Measurements from ENCODE around the gene BABAM2. TPM values are rescaled to one million over a fixed set of nuclear protein-coding genes. Genes with fewer than 3 reads are reported as not detected.
A peak's percentile ranks its signal among the peaks of the same experiment; 100 is the strongest.

BABAM2 gene
- total and polyA plus RNA-seq, 9 of the 15 experiments (the other 6 are each of a cell fraction or from before 2014, with no cell fraction given) = 10.9 to 37.4 (median 25.6) TPM

GRCh38 chr2:28377195-28377816, 486.8 kb downstream of the BABAM2 start:
- 20% methylated on average over 6 of the region's 19 CpGs for WGBS (ENCODE audit: insufficient coverage, low coverage, missing lambda C conversion rate)
- FAIRE-seq (no peak), DNase-seq (ENCODE audit: extremely low read depth in 1 of 4, low spot score in 3 of 4) (peak in 2 of 4 experiments; percentile 43 to 47), ATAC-seq (peak; percentile 40; the same call in 2 of the 3 replicates)
- Histone ChIP-seq H3K27ac (ENCODE audit: extremely low read depth, low read depth, low read length) (no peak overlapping the region), H3K27me3 (ENCODE audit: control insufficient read depth in 2 of 2, insufficient read depth in 2 of 2, low read length in 2 of 2) (no peaks in the 10 kb centered on the region; a peak in 1 of 5 replicates), H2AFZ (ENCODE audit: low read depth, low read length) (no peak overlapping the region), H3K36me3 (ENCODE audit: control insufficient read depth, insufficient read depth, low read length) (no peaks in the 10 kb centered on the region), H3K9me3 (replicated peaks; ENCODE audit: control insufficient read depth, insufficient read depth, low read depth, low read length) (no peaks in the 10 kb centered on the region), H3K79me2 (ENCODE audit: control insufficient read depth, insufficient read depth, low read length) (no peaks in the 10 kb centered on the region), H3K9me1 (ENCODE audit: control insufficient read depth, insufficient read depth, low read length) (no peaks in the 10 kb centered on the region), H3K4me1 (replicated peaks in 1 of 2; ENCODE audit: control insufficient read depth in 2 of 2, insufficient read depth in 2 of 2, low read length in 2 of 2) (peaks cover 2 to 11% of the 10 kb centered on the region in 2 experiments; a peak in 4 of 5 replicates), H3K9ac (ENCODE audit: insufficient read depth in 1 of 2, low read depth in 2 of 2, low read length in 2 of 2) (no peak overlapping the region), H3K4me3 (no peak overlapping the region), H4K20me1 (replicated peaks; ENCODE audit: control insufficient read depth, insufficient read depth, low read length) (no peaks in the 10 kb centered on the region), H3K4me2 (ENCODE audit: insufficient read depth, low read length) (no peak overlapping the region)
- in situ Hi-C loops (cut with MboI) (no loop called here), intact Hi-C loops (cut with micrococcal nuclease) (no loop called here)
- CTCF ChIA-PET (ENCODE audit: low intra/inter-chr PET ratio) = no interaction called here
- POLR2A ChIA-PET = interaction anchor here (0.8 kb wide), 1 partner anchor 43 kb away, joined by 3 read pairs; no protein-coding TSS in a partner anchor
- TF ChIP-seq SP2 (IDR thresholded peaks at IDR 0.05; ENCODE audit: extremely low read depth, low read depth, low read length, poor library complexity, severe bottlenecking) (no peak), SNIP1 (IDR thresholded peaks at IDR 0.05; ENCODE audit: low read depth) (no peak), ZNF551 (CRISPR knock-in tag; IDR thresholded peaks at IDR 0.05) (no peak), MCM3 (IDR thresholded peaks at IDR 0.05) (no peak), COPS2 (conservative IDR thresholded peaks at IDR 0.05) (no peak), CHD1 (IDR thresholded peaks at IDR 0.05; ENCODE audit: low read length) (no peak), SRF (CRISPR knock-in tag; IDR thresholded peaks at IDR 0.05) (no peak), MTF1 (CRISPR knock-in tag; IDR thresholded peaks at IDR 0.05; ENCODE audit: borderline replicate concordance) (no peak), RCOR1 (IDR thresholded peaks at IDR 0.05; ENCODE audit: borderline replicate concordance in 1 of 2, low read depth in 2 of 2, low read length in 2 of 2) (no peak), SMAD4 (CRISPR knock-in tag; conservative IDR thresholded peaks at IDR 0.05) (no peak), CBX8 (IDR thresholded peaks at IDR 0.05; ENCODE audit: borderline replicate concordance, extremely low read depth, low read depth, low read length, poor library complexity, severe bottlenecking) (no peak), SIN3B (IDR thresholded peaks at IDR 0.05; ENCODE audit: low read depth) (no peak), ZNF12 (CRISPR knock-in tag; IDR thresholded peaks at IDR 0.05) (no peak), ZNF174 (CRISPR knock-in tag; IDR thresholded peaks at IDR 0.05) (no peak), KAT2B (IDR thresholded peaks at IDR 0.05; ENCODE audit: low read depth, low read length) (no peak), CBFA2T2 (conservative IDR thresholded peaks at IDR 0.05) (no peak), TSC22D4 (tag; IDR thresholded peaks at IDR 0.05) (no peak), MYNN (IDR thresholded peaks at IDR 0.05) (no peak), MYNN (CRISPR knock-in tag; IDR thresholded peaks at IDR 0.05) (no peak), BRD4 (IDR thresholded peaks at IDR 0.05) (no peak)
- BruUV-seq (replicated peaks) = no TSS peak
